ENCODE measurements around the gene TRAPPC3. TPM values are rescaled to one million over a fixed set of nuclear protein-coding genes. Genes with fewer than 3 reads are reported as not detected.

Gene TRAPPC3
- total RNA-seq, 1 experiment from 2014 or later = 64.6 TPM

- Histone ChIP-seq H3K27me3 (ENCODE audit: insufficient read depth, low read length) (no peaks in the 10 kb centered on the region), H3K9me3 (ENCODE audit: control insufficient read depth in 1 of 2, insufficient read depth in 1 of 2, low read depth in 1 of 2, low read length in 2 of 2) (no peaks in the 10 kb centered on the region), H3K4me2 (ENCODE audit: low read length) (peak overlapping the region; percentile 5; the same call in 1 of the 2 replicates), H3K79me2 (ENCODE audit: insufficient read depth, low read length) (no peaks in the 10 kb centered on the region), H3K4me3 (replicated peaks in 1 of 2; ENCODE audit: low read depth in 1 of 2, low read length in 2 of 2) (no peak overlapping the region), H3K9ac (ENCODE audit: low read length) (no peak overlapping the region), H3K4me1 (ENCODE audit: control insufficient read depth in 1 of 2, insufficient read depth in 2 of 2, low read length in 2 of 2) (peaks cover 0 to 18% of the 10 kb centered on the region in 2 experiments; a peak in 2 of 4 replicates), H3K9me2 (ENCODE audit: insufficient read depth) (no peaks in the 10 kb centered on the region), H2AFZ (ENCODE audit: low read depth, low read length, poor library complexity, severe bottlenecking) (no peak overlapping the region), H3K27ac (ENCODE audit: low read depth, low read length) (no peak overlapping the region), H4K20me1 (ENCODE audit: insufficient read depth) (no peaks in the 10 kb centered on the region), H3K36me3 (ENCODE audit: control insufficient read depth in 1 of 2, insufficient read depth in 2 of 2, low read length in 2 of 2) (peaks cover 2 to 13% of the 10 kb centered on the region in 2 experiments; a peak in 1 of 4 replicates)
- TF ChIP-seq POLR2A (IDR thresholded peaks at IDR 0.05; ENCODE audit: borderline replicate concordance, extremely low read depth, insufficient read depth, insufficient read length) (no peak), REST (IDR thresholded peaks at IDR 0.05; ENCODE audit: low read depth) (no peak), EZH2phosphoT487 (IDR thresholded peaks at IDR 0.05; ENCODE audit: borderline replicate concordance) (no peak), YY1 (IDR thresholded peaks at IDR 0.05; ENCODE audit: extremely low read depth, insufficient replicate concordance, low read depth, low read length) (no peak), ATF3 (IDR thresholded peaks at IDR 0.05) (no peak), ZNF274 (IDR thresholded peaks at IDR 0.05; ENCODE audit: low read depth, low read length) (no peak), EZH2 (IDR thresholded peaks at IDR 0.05) (no peak), TCF7L2 (IDR thresholded peaks at IDR 0.05; ENCODE audit: borderline replicate concordance, extremely low read depth, insufficient read depth, insufficient read length) (no peak), SP1 (IDR thresholded peaks at IDR 0.05; ENCODE audit: low read depth) (no peak), ZBTB33 (IDR thresholded peaks at IDR 0.05; ENCODE audit: extremely low read depth, insufficient replicate concordance, low read length) (no peak), SIN3A (IDR thresholded peaks at IDR 0.05; ENCODE audit: low read depth) (no peak), POLR2AphosphoS5 (IDR thresholded peaks at IDR 0.05; ENCODE audit: low read depth, low read length) (no peak), EGR1 (IDR thresholded peaks at IDR 0.05; ENCODE audit: low read depth) (no peak), CEBPB (IDR thresholded peaks at IDR 0.05; ENCODE audit: low read depth) (no peak)
- TF ChIP-seq, protein P1, sequence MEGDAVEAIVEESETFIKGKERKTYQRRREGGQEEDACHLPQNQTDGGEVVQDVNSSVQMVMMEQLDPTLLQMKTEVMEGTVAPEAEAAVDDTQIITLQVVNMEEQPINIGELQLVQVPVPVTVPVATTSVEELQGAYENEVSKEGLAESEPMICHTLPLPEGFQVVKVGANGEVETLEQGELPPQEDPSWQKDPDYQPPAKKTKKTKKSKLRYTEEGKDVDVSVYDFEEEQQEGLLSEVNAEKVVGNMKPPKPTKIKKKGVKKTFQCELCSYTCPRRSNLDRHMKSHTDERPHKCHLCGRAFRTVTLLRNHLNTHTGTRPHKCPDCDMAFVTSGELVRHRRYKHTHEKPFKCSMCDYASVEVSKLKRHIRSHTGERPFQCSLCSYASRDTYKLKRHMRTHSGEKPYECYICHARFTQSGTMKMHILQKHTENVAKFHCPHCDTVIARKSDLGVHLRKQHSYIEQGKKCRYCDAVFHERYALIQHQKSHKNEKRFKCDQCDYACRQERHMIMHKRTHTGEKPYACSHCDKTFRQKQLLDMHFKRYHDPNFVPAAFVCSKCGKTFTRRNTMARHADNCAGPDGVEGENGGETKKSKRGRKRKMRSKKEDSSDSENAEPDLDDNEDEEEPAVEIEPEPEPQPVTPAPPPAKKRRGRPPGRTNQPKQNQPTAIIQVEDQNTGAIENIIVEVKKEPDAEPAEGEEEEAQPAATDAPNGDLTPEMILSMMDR (IDR thresholded peaks at IDR 0.05 in 2 of 3, conservative IDR thresholded peaks at IDR 0.05 in 1 of 3; ENCODE audit: borderline replicate concordance in 1 of 3, insufficient read depth in 1 of 3, low read depth in 2 of 3, low read length in 2 of 3) = no peak
- ATAC-seq (peak; percentile 10; the same call in 1 of the 2 replicates), DNase-seq (ENCODE audit: low read depth, low spot score) (no peak)
- ChIA-PET POLR2A (interaction anchor here (0.7 to 2.3 kb wide), 2 partner anchors 16 to 173 kb away, joined by 3 to 11 read pairs; partner anchors contain the start of genes SH3D21 and TRAPPC3), RAD21 (ENCODE audit: low non-redundant PET in 1 of 2, low total read pairs in 2 of 2, uncharacterized antibody in 2 of 2, unreplicated experiment in 2 of 2) (no interaction called here), CTCF (interaction anchor here (0.7 to 4.3 kb wide), 6 partner anchors 16 to 167 kb away, joined by 3 to 31 read pairs (median 5); partner anchors contain the start of gene TRAPPC3)
- intact Hi-C loops (cut with micrococcal nuclease) = no loop called here
- BruUV-seq (replicated peaks) = no TSS peak
Measured at GRCh38 chr1:36133484-36133883, 15.8 kb downstream of the TRAPPC3 start.
